Epithelial cell of umbilical artery (primary cell): Measurements from ENCODE around the gene DDX6. TPM values are rescaled to one million over a fixed set of nuclear protein-coding genes. Genes with fewer than 3 reads are reported as not detected.

Experiments
- total RNA-seq: library from RNA; depleted of rRNA; stranded (reverse); fragments of >200 nt; gene quantifications from 2 replicates; pipeline ENCODE4 v1.2.3, GENCODE V29; 2014

DDX6 gene, protein sequence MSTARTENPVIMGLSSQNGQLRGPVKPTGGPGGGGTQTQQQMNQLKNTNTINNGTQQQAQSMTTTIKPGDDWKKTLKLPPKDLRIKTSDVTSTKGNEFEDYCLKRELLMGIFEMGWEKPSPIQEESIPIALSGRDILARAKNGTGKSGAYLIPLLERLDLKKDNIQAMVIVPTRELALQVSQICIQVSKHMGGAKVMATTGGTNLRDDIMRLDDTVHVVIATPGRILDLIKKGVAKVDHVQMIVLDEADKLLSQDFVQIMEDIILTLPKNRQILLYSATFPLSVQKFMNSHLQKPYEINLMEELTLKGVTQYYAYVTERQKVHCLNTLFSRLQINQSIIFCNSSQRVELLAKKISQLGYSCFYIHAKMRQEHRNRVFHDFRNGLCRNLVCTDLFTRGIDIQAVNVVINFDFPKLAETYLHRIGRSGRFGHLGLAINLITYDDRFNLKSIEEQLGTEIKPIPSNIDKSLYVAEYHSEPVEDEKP
- 116 and 169 TPM in 2 replicates for total RNA-seq

DNA sequence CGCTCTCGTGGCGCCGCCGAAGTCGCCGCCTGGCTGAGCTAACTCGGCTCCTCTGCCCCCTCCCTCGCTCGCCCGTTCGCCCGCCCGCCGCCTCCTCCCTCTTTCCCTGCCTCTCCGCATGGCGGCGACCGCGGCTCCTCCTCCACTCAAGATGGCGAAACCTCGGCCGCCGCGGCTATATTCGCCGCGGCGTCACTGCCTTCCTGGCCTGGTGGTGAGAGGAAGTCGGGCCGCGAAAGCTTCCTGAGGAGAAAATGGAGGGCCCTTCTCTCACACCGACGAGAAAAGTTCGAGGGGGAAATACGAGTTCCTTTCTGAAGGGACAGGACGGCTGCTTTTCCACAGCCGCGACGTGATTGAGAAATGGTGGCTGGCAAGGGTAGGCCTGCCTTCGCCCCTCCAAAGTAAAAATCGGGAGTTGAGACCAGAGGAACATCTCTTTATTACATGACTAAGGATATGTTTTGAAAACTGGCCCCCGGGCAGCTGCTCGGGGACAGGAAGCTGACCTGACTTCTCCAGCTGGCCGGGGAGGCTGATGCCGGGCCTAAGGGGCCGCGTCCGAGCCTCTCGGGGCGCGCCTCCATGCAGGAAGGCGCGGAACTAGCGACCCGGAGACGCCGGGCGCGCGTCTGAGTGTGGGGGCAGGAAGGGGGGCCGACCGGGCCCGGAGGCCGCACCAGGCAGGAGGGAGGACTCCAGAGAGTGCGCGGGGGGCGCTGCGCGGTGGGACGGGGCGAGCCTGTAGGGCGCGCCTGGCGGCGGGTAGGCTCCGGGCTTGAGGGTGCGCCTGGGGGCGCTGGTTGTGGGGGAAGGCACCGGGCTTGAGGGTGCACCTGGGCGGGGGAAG lies at the start of gene DDX6:
Gene DDX6, minus strand, starts transcription at position 54 of the 850 bp plus-strand sequence. CDS start 4,913 bp downstream, outside the sequence.

Other genes starting within 250 kb of the DDX6 start
- gene IFT46, start 225.2 kb downstream of the DDX6 start, total RNA-seq = 23.1 and 32.2 TPM in 2 replicates
- 124 and 125 TPM in 2 replicates for gene ARCN1, start 218.8 kb downstream of the DDX6 start, total RNA-seq
- 92.7 and 108 TPM in 2 replicates for gene PHLDB1, start 183.5 kb downstream of the DDX6 start, total RNA-seq
- under 0.01 TPM in 1 of 2 replicates, not detected in the other for gene TREH, start 111.5 kb downstream of the DDX6 start, total RNA-seq
- not detected in 2 replicates for gene CXCR5, start 92.7 kb upstream of the DDX6 start, total RNA-seq
- 5.0 and 10.7 TPM in 2 replicates for gene BCL9L, start 134.8 kb upstream of the DDX6 start, total RNA-seq
- not detected in 2 replicates for gene UPK2, start 165.1 kb upstream of the DDX6 start, total RNA-seq
- gene FOXR1, start 180.6 kb upstream of the DDX6 start, total RNA-seq = not detected in 2 replicates
- 8.8 and 20.8 TPM in 2 replicates for gene CENATAC, start 207.0 kb upstream of the DDX6 start, total RNA-seq
- gene RPS25, start 227.2 kb upstream of the DDX6 start, total RNA-seq = 761 and 2,413 TPM in 2 replicates
- gene TRAPPC4, start 227.6 kb upstream of the DDX6 start, total RNA-seq = 81.5 and 160 TPM in 2 replicates
- 14.1 and 18.5 TPM in 2 replicates for gene SLC37A4, start 239.7 kb upstream of the DDX6 start, total RNA-seq